HCT116 (cell line): ENCODE measurements around the gene COL5A1. TPM values are rescaled to one million over a fixed set of nuclear protein-coding genes. Genes with fewer than 3 reads are reported as not detected.
"Not testable (repeated sequence)": the region's sequence is repeated elsewhere in the genome, so short reads cannot be mapped to it uniquely, and the experiment has no call there.

ENCODE experiments used
- ATAC-seq: fragments of 200-7000 bp; cut with Tn5 transposase; 2 replicates; pipeline ENCODE4 v1.9.1; 2020; ENCODE audit warnings: mild to moderate bottlenecking, moderate library complexity
- BruUV-seq: library from RNA; stranded (reverse); fragments of 400-500 nt; replicated peaks from 2 replicates; lab custom pipeline; 2021; lab: Mats Ljungman, UMichigan
- CTCF ChIA-PET: fragments of 300-600 bp; sonication (Branson Sonifier 250); formaldehyde crosslinking; loops from one replicate; lab custom pipeline; 2021; ENCODE audit warnings: antibody characterized with exemption; lab: Charles Lee
- POLR2A ChIA-PET: fragments of 300-600, 350-600 bp; sonication (Branson Sonifier 250); formaldehyde crosslinking; loops from one replicate; lab custom pipeline; 2021; ENCODE audit warnings: antibody characterized with exemption; lab: Charles Lee
- RAD21 ChIA-PET, 2 experiments: fragments of 300-600 bp; sonication (Branson Sonifier 250); formaldehyde crosslinking; loops; one replicate each; lab custom pipeline; 2023; ENCODE audit warnings: low total read pairs in 2 of 2; ENCODE audit not compliant: uncharacterized antibody in 2 of 2, unreplicated experiment in 2 of 2, low non-redundant PET in 1 of 2; lab: Charles Lee
- DNase-seq: peaks from one replicate; pipeline ENCODE4 v3.0.0-alpha.2; 2010; ENCODE audit warnings: low read depth, low spot score
- H2AFZ ChIP-seq: fragments of 200-600 bp; shearing (Covaris generic), sonication (generic); 2 replicates; pipeline ENCODE4 v1.6.1; 2017; ENCODE audit warnings: low read depth, mixed run types, mixed read lengths, antibody characterized with exemption, low read length; ENCODE audit not compliant: poor library complexity, severe bottlenecking
- H3K27ac ChIP-seq: 2 replicates; pipeline ENCODE4 v1.5.1; 2012; ENCODE audit warnings: low read depth, low read length
- H3K27me3 ChIP-seq: fragments of 200-600 bp; sonication (generic); 2 replicates; pipeline ENCODE4 v1.6.1; 2016; ENCODE audit warnings: mixed run types, low read length, mixed read lengths; ENCODE audit not compliant: insufficient read depth
- H3K36me3 ChIP-seq, 2 experiments: fragments of 200-500 bp in 1 of 2; fragments of 200-600 bp in 1 of 2; sonication (Bioruptor generic) in 1 of 2; sonication (generic) in 1 of 2; 2 replicates each; pipeline versions ENCODE4 v1.5.1 to v1.6.1; 2014 to 2016; ENCODE audit warnings: low read length in 2 of 2, inconsistent platforms in 1 of 2, mixed read lengths in 1 of 2, mixed run types in 1 of 2; ENCODE audit not compliant: insufficient read depth in 2 of 2, control insufficient read depth in 1 of 2
- H3K4me1 ChIP-seq, 2 experiments: fragments of 200-600 bp in 1 of 2; sonication (generic) in 1 of 2; 2 replicates each; pipeline versions ENCODE4 v1.5.1 to v1.6.1; 2012 to 2017; ENCODE audit warnings: low read length in 2 of 2, inconsistent platforms in 1 of 2, mild to moderate bottlenecking in 1 of 2, mixed read lengths in 1 of 2, mixed run types in 1 of 2, moderate library complexity in 1 of 2; ENCODE audit not compliant: insufficient read depth in 2 of 2, control insufficient read depth in 1 of 2
- H3K4me2 ChIP-seq: fragments of 200-600 bp; sonication (generic); 2 replicates; pipeline ENCODE4 v1.6.1; 2017; ENCODE audit warnings: mixed run types, low read length, mixed read lengths
- H3K4me3 ChIP-seq, 2 experiments: fragments of 200-600 bp in 1 of 2; sonication (generic) in 1 of 2; replicated peaks in 1 of 2; 2 replicates each; pipeline ENCODE4 v1.5.1; 2011 to 2016; ENCODE audit warnings: low read length in 2 of 2, control low read depth in 1 of 2, low read depth in 1 of 2, mild to moderate bottlenecking in 1 of 2, mixed read lengths in 1 of 2, mixed run types in 1 of 2
- H3K79me2 ChIP-seq: fragments of 200-600 bp; sonication (generic); 2 replicates; pipeline ENCODE4 v1.6.1; 2017; ENCODE audit warnings: mild to moderate bottlenecking, mixed run types, low read length, moderate library complexity, mixed read lengths; ENCODE audit not compliant: insufficient read depth
- H3K9ac ChIP-seq: fragments of 200-600 bp; sonication (generic); 2 replicates; pipeline ENCODE4 v1.6.1; 2016; ENCODE audit warnings: low read length, mixed read lengths
- H3K9me2 ChIP-seq: fragments of 200-600 bp; sonication (generic), shearing (Covaris generic); 2 replicates; pipeline ENCODE4 v1.6.1; 2017; ENCODE audit warnings: mixed run types, mild to moderate bottlenecking, moderate library complexity; ENCODE audit not compliant: insufficient read depth
- H3K9me3 ChIP-seq, 2 experiments: fragments of 200-500 bp in 1 of 2; fragments of 200-600 bp in 1 of 2; sonication (Bioruptor generic) in 1 of 2; sonication (generic) in 1 of 2; 2 replicates each; pipeline ENCODE4 v1.6.1; 2014 to 2017; ENCODE audit warnings: low read length in 2 of 2, mixed read lengths in 2 of 2, inconsistent platforms in 1 of 2, low read depth in 1 of 2, mild to moderate bottlenecking in 1 of 2, mixed run types in 1 of 2, moderate library complexity in 1 of 2; ENCODE audit not compliant: control insufficient read depth in 1 of 2, insufficient read depth in 1 of 2
- H4K20me1 ChIP-seq: fragments of 200-600 bp; sonication (generic), shearing (Covaris generic); 2 replicates; pipeline ENCODE4 v1.6.1; 2017; ENCODE audit warnings: mixed run types, mild to moderate bottlenecking, moderate library complexity; ENCODE audit not compliant: insufficient read depth
- CTCF ChIP-seq, 3 experiments: fragments of 200-600 bp in 1 of 3; sonication (generic) in 1 of 3; IDR thresholded peaks in 2 of 3; conservative IDR thresholded peaks in 1 of 3; 2 replicates each; pipeline ENCODE4 v1.5.1; 2012 to 2017; ENCODE audit warnings: low read depth in 2 of 3, low read length in 2 of 3, antibody characterized with exemption in 1 of 3, borderline replicate concordance in 1 of 3, control low read depth in 1 of 3, mild to moderate bottlenecking in 1 of 3, mixed read lengths in 1 of 3, mixed run types in 1 of 3, moderate library complexity in 1 of 3; ENCODE audit not compliant: insufficient read depth in 1 of 3
- POLR2A ChIP-seq: IDR thresholded peaks from 2 replicates; pipeline ENCODE4 v1.7.0; 2011; ENCODE audit warnings: borderline replicate concordance; ENCODE audit not compliant: insufficient read depth, insufficient read length; ENCODE audit errors: extremely low read depth
- SP1 ChIP-seq: IDR thresholded peaks from 2 replicates; pipeline ENCODE4 v1.6.1; 2012; ENCODE audit warnings: low read depth
- TCF7L2 ChIP-seq: IDR thresholded peaks from 2 replicates; pipeline ENCODE4 v1.7.0; 2011; ENCODE audit warnings: borderline replicate concordance, inconsistent platforms; ENCODE audit not compliant: insufficient read depth, insufficient read length; ENCODE audit errors: extremely low read depth
- ZFX ChIP-seq: fragments of 450-650 bp; IDR thresholded peaks from 2 replicates; pipeline ENCODE4 v1.6.1; 2017
- intact Hi-C: fragments of 100-400 bp; cut with micrococcal nuclease; formaldehyde crosslinking; loops from 2 replicates; pipeline ENCODE4 v1.10.0; 2022
- total RNA-seq: library from RNA; stranded (reverse); gene quantifications from one replicate; pipeline ENCODE4 v1.2.1, GENCODE V29; 2021; ENCODE audit not compliant: unreplicated experiment
- TF ChIP-seq, protein P1 (sequence below): IDR thresholded peaks from 2 replicates; pipeline ENCODE4 v1.6.1; 2011; ENCODE audit warnings: mild to moderate bottlenecking, low read length, moderate library complexity; ENCODE audit not compliant: insufficient replicate concordance; ENCODE audit errors: extremely low read depth
- TF ChIP-seq, protein P2 (sequence below): IDR thresholded peaks from 2 replicates; pipeline ENCODE4 v1.6.1; 2012

The COL5A1 gene
- total RNA-seq, 1 experiment from 2014 or later: 0.30 TPM

GRCh38 chr9:134643222-134643671, 1.6 kb downstream of the COL5A1 start:
- H3K27ac ChIP-seq: no peak overlapping the region
- H3K36me3 ChIP-seq: no peaks in the 10 kb centered on the region
- ATAC-seq: no peak
- no peak overlapping the region for H3K4me3 ChIP-seq
- H3K9me2 ChIP-seq: no peaks in the 10 kb centered on the region
- no peaks in the 10 kb centered on the region for H3K79me2 ChIP-seq
- TF ChIP-seq, protein P1, sequence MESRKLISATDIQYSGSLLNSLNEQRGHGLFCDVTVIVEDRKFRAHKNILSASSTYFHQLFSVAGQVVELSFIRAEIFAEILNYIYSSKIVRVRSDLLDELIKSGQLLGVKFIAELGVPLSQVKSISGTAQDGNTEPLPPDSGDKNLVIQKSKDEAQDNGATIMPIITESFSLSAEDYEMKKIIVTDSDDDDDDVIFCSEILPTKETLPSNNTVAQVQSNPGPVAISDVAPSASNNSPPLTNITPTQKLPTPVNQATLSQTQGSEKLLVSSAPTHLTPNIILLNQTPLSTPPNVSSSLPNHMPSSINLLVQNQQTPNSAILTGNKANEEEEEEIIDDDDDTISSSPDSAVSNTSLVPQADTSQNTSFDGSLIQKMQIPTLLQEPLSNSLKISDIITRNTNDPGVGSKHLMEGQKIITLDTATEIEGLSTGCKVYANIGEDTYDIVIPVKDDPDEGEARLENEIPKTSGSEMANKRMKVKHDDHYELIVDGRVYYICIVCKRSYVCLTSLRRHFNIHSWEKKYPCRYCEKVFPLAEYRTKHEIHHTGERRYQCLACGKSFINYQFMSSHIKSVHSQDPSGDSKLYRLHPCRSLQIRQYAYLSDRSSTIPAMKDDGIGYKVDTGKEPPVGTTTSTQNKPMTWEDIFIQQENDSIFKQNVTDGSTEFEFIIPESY: no peak
- TF ChIP-seq, protein P2, sequence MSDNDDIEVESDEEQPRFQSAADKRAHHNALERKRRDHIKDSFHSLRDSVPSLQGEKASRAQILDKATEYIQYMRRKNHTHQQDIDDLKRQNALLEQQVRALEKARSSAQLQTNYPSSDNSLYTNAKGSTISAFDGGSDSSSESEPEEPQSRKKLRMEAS: no peak
- TF ChIP-seq CTCF (IDR thresholded peaks at IDR 0.05 in 2 of 3, conservative IDR thresholded peaks at IDR 0.05 in 1 of 3; ENCODE audit: borderline replicate concordance in 1 of 3, insufficient read depth in 1 of 3, low read depth in 2 of 3, low read length in 2 of 3) (no peak), SP1 (no peak), ZFX (no peak), POLR2A (no peak), TCF7L2 (no peak)
- TF ChIP-seq, all 23 proteins: peak for 0
- Histone ChIP-seq H3K9me3 (no peaks in the 10 kb centered on the region), H3K4me1 (no peaks in the 10 kb centered on the region), H3K4me2 (no peak overlapping the region), H4K20me1 (no peaks in the 10 kb centered on the region), H3K27me3 (no peaks in the 10 kb centered on the region; the same call in 1 of the 2 replicates), H2AFZ (no peak overlapping the region), H3K9ac (no peak overlapping the region)
- ChIA-PET CTCF (no interaction called here), POLR2A (interaction anchor here (0.5 kb wide), 1 partner anchor 1295 kb away, joined by 3 read pairs; the partner anchor contains the start of genes MED22 and RPL7A), RAD21 (no interaction called here)
- BruUV-seq: no TSS peak
- no peak for DNase-seq
- intact Hi-C loops: no loop called here

DNA sequence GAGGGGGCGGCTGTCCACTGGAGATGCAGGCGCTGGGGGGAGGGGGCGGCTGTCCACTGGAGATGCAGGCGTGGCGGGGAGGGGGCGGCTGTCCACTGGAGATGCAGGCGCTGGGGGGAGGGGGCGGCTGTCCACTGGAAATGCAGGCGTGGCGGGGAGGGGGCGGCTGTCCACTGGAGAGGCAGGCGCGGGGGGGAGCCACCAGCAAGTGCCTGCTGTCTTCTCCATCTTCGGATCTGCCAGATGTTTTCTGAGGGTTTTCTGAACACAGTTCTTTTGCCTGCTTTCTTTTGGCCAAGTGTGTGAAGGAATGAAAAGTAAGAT, 2.8 kb downstream of the COL5A1 start:
- H2AFZ ChIP-seq, intact Hi-C loops, ATAC-seq, H3K4me3 ChIP-seq, RAD21 ChIA-PET, H3K9ac ChIP-seq, H3K4me1 ChIP-seq, H3K4me2 ChIP-seq, BruUV-seq, H3K79me2 ChIP-seq, H3K27ac ChIP-seq, H3K36me3 ChIP-seq, CTCF ChIA-PET, POLR2A ChIA-PET, H3K9me3 ChIP-seq, H3K9me2 ChIP-seq, DNase-seq, H4K20me1 ChIP-seq, H3K27me3 ChIP-seq: not testable (repeated sequence)
